BLaER1 treated with 17β-estradiol and CSF1 and Interleukin-3, amounts not matched to agents 10 nM and 100 nM (cell line): ENCODE measurements around the gene OR6C74.

Experiments
- H3K27ac ChIP-seq, 11 experiments: shearing (Covaris generic); formaldehyde crosslinking; 2 replicates each; pipeline ENCODE4 v1.8.1; 2022
- H3K27me3 ChIP-seq, 11 experiments: shearing (Covaris generic); formaldehyde crosslinking; 2 replicates each; pipeline ENCODE4 v1.8.1; 2022
- H3K36me3 ChIP-seq, 11 experiments: shearing (Covaris generic); formaldehyde crosslinking; 2 replicates each; pipeline ENCODE4 v1.8.1; 2022
- H3K4me1 ChIP-seq, 10 experiments: shearing (Covaris generic); formaldehyde crosslinking; 2 replicates each; pipeline ENCODE4 v1.8.1; 2022
- H3K4me2 ChIP-seq, 11 experiments: shearing (Covaris generic); formaldehyde crosslinking; 2 replicates each; pipeline ENCODE4 v1.8.1; 2022
- H3K4me3 ChIP-seq, 10 experiments: shearing (Covaris generic); formaldehyde crosslinking; 2 replicates each; pipeline ENCODE4 v1.8.1; 2022
- H3K9ac ChIP-seq, 11 experiments: shearing (Covaris generic); formaldehyde crosslinking; 2 replicates each; pipeline ENCODE4 v1.8.1; 2022
- H3K9me3 ChIP-seq, 11 experiments: shearing (Covaris generic); formaldehyde crosslinking; replicated peaks in 1 of 11; 2 replicates each; pipeline ENCODE4 v1.8.1; 2022
- H4K20me1 ChIP-seq, 11 experiments: shearing (Covaris generic); formaldehyde crosslinking; 2 replicates each; pipeline ENCODE4 v1.8.1; 2022
- Cebpa-rat ChIP-seq, 11 experiments: shearing (Covaris generic); IDR thresholded peaks; 2 replicates each; pipeline ENCODE4 v1.8.1; 2022

The OR6C74 gene

DNA sequence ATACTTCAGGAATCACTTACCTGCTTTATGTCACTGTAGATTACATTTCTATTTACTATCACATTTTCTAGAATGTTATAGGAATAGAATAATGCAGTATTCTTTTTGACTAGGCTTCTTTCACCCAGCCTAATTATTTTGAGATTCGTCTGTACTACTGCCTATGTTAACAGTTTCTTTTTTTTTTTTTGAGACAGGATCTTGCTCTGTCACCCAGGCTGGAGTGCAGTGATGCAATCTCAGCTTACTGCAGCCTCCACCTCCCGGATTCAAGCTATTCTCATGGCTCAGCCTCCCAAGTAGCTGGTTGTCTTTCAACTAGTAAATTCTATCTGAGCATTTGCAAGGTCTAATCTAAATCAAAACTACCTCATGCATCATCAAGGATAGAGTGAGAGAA is 45.6 kb downstream of the OR6C74 start:
- no peak overlapping the region for H3K9ac ChIP-seq
- no peaks in the 10 kb centered on the region for H3K4me1 ChIP-seq
- no peak overlapping the region for H3K4me3 ChIP-seq
- no peaks in the 10 kb centered on the region for H3K36me3 ChIP-seq
- no peak overlapping the region for H3K4me2 ChIP-seq
- TF ChIP-seq Cebpa-rat (IDR thresholded peaks at IDR 0.05) = no peak
- H4K20me1 ChIP-seq = no peaks in the 10 kb centered on the region
- no peaks in the 10 kb centered on the region for H3K27me3 ChIP-seq
- no peaks in the 10 kb centered on the region for H3K9me3 ChIP-seq
- no peak overlapping the region for H3K27ac ChIP-seq
